Measurements from ENCODE around the gene MAD1L1. TPM values are rescaled to one million over a fixed set of nuclear protein-coding genes. Genes with fewer than 3 reads are reported as not detected.

MAD1L1 gene
- total and polyA plus RNA-seq, 2 of the 13 experiments (the other 11 are each of a cell fraction or from before 2014, with no cell fraction given), result 17.4 to 64.7 TPM

DNA sequence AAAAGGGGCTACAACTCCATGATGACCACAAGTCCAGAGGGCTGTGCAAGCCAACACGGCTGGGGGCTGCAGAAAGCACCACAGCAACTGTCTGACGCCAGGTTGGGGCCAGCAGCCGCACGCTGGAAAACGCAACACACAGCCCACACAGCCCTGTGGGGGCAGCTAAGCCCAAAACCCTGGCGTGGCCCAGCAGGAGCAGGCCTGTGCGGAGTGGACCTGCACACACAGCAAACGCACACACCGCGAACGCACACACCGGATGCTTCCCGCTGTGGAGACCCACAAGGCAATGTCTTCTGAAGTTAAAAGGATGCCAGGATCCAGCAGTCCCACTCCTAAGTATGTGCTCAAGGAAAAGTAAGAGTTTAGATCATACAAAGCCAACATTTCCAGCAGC, 121.2 kb downstream of the MAD1L1 start (continued):
- TF ChIP-seq, protein P1, sequence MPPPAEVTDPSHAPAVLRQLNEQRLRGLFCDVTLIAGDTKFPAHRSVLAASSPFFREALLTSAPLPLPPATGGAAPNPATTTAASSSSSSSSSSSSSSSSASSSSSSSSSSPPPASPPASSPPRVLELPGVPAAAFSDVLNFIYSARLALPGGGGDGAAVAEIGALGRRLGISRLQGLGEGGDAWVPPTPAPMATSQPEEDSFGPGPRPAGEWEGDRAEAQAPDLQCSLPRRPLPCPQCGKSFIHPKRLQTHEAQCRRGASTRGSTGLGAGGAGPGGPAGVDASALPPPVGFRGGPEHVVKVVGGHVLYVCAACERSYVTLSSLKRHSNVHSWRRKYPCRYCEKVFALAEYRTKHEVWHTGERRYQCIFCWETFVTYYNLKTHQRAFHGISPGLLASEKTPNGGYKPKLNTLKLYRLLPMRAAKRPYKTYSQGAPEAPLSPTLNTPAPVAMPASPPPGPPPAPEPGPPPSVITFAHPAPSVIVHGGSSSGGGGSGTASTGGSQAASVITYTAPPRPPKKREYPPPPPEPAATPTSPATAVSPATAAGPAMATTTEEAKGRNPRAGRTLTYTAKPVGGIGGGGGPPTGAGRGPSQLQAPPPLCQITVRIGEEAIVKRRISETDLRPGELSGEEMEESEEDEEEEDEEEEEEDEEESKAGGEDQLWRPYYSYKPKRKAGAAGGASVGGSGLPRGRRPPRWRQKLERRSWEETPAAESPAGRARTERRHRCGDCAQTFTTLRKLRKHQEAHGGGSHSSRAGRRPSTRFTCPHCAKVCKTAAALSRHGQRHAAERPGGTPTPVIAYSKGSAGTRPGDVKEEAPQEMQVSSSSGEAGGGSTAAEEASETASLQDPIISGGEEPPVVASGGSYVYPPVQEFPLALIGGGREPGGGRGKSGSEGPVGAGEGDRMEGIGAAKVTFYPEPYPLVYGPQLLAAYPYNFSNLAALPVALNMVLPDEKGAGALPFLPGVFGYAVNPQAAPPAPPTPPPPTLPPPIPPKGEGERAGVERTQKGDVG (CRISPR knock-in tag; IDR thresholded peaks at IDR 0.05; ENCODE audit: borderline replicate concordance), result peak; percentile 88
- TF ChIP-seq SP2 (CRISPR knock-in tag; IDR thresholded peaks at IDR 0.05) (0 out of 2 replicates have a peak, but pooled peaks have one; percentile 15), ZMYM2 (CRISPR knock-in tag; IDR thresholded peaks at IDR 0.05) (no peak), TP53 (CRISPR knock-in tag; conservative IDR thresholded peaks at IDR 0.05) (no peak), ZNF232 (CRISPR knock-in tag; IDR thresholded peaks at IDR 0.05; ENCODE audit: borderline replicate concordance) (no peak), TEAD3 (CRISPR knock-in tag; optimal IDR thresholded peaks at IDR 0.05; ENCODE audit: borderline replicate concordance) (no peak), BORCS8-MEF2B (CRISPR knock-in tag; IDR thresholded peaks at IDR 0.05) (no peak), AGO2 (optimal IDR thresholded peaks at IDR 0.05; ENCODE audit: low read depth, low read length) (peak; percentile 63), GABPB1 (CRISPR knock-in tag; IDR thresholded peaks at IDR 0.05) (0 out of 2 replicates have a peak, but pooled peaks have one; percentile 3), ZNF546 (CRISPR knock-in tag; conservative IDR thresholded peaks at IDR 0.05) (0 out of 2 replicates have a peak, but pooled peaks have one; percentile 2)
- TF ChIP-seq, protein P2, sequence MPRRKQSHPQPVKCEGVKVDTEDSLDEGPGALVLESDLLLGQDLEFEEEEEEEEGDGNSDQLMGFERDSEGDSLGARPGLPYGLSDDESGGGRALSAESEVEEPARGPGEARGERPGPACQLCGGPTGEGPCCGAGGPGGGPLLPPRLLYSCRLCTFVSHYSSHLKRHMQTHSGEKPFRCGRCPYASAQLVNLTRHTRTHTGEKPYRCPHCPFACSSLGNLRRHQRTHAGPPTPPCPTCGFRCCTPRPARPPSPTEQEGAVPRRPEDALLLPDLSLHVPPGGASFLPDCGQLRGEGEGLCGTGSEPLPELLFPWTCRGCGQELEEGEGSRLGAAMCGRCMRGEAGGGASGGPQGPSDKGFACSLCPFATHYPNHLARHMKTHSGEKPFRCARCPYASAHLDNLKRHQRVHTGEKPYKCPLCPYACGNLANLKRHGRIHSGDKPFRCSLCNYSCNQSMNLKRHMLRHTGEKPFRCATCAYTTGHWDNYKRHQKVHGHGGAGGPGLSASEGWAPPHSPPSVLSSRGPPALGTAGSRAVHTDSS (CRISPR knock-in tag; conservative IDR thresholded peaks at IDR 0.05), result no peak
- TF ChIP-seq, protein P3, sequence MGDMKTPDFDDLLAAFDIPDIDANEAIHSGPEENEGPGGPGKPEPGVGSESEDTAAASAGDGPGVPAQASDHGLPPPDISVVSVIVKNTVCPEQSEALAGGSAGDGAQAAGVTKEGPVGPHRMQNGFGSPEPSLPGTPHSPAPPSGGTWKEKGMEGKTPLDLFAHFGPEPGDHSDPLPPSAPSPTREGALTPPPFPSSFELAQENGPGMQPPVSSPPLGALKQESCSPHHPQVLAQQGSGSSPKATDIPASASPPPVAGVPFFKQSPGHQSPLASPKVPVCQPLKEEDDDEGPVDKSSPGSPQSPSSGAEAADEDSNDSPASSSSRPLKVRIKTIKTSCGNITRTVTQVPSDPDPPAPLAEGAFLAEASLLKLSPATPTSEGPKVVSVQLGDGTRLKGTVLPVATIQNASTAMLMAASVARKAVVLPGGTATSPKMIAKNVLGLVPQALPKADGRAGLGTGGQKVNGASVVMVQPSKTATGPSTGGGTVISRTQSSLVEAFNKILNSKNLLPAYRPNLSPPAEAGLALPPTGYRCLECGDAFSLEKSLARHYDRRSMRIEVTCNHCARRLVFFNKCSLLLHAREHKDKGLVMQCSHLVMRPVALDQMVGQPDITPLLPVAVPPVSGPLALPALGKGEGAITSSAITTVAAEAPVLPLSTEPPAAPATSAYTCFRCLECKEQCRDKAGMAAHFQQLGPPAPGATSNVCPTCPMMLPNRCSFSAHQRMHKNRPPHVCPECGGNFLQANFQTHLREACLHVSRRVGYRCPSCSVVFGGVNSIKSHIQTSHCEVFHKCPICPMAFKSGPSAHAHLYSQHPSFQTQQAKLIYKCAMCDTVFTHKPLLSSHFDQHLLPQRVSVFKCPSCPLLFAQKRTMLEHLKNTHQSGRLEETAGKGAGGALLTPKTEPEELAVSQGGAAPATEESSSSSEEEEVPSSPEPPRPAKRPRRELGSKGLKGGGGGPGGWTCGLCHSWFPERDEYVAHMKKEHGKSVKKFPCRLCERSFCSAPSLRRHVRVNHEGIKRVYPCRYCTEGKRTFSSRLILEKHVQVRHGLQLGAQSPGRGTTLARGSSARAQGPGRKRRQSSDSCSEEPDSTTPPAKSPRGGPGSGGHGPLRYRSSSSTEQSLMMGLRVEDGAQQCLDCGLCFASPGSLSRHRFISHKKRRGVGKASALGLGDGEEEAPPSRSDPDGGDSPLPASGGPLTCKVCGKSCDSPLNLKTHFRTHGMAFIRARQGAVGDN (CRISPR knock-in tag; IDR thresholded peaks at IDR 0.05), result no peak; the same call in 1 of the 2 replicates
- TF ChIP-seq, protein P4, sequence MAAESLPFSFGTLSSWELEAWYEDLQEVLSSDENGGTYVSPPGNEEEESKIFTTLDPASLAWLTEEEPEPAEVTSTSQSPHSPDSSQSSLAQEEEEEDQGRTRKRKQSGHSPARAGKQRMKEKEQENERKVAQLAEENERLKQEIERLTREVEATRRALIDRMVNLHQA (CRISPR knock-in tag; IDR thresholded peaks at IDR 0.05), result no peak

All from HepG2 (cell line).